GM19463 (cell line): ENCODE data around the gene C1QTNF9.
"Not testable (repeated sequence)": the region's sequence is repeated elsewhere in the genome, so short reads cannot be mapped to it uniquely, and the experiment has no call there.

ENCODE experiments used
- ATAC-seq: cut with Tn5 transposase; IDR thresholded peaks from one replicate; pipeline ENCODE4 v1.9.1; 2021; ENCODE audit warnings: mild to moderate bottlenecking, moderate library complexity; ENCODE audit not compliant: unreplicated experiment

Gene C1QTNF9

GRCh38 chr13:24319641-24320040 is 10.3 kb downstream of the C1QTNF9 start:
- not testable (repeated sequence) for ATAC-seq

GRCh38 chr13:24321416-24321815 is 12.0 kb downstream of the C1QTNF9 start:
- not testable (repeated sequence) for ATAC-seq

- ATAC-seq, result not testable (repeated sequence)
Measured at GRCh38 chr13:24322470-24322869, 13.1 kb downstream of the C1QTNF9 start.

- no peak for ATAC-seq
Measured at GRCh38 chr13:24323036-24323738, 13.8 kb downstream of the C1QTNF9 start.

- ATAC-seq, result no peak
Measured at GRCh38 chr13:24323739-24324075, 14.3 kb downstream of the C1QTNF9 start.

- not testable (repeated sequence) for ATAC-seq
Measured at GRCh38 chr13:24327598-24327997, 18.2 kb downstream of the C1QTNF9 start.

- ATAC-seq, result no peak
Measured at GRCh38 chr13:24328145-24328544, 18.8 kb downstream of the C1QTNF9 start.

GRCh38 chr13:24338721-24339120 is 29.3 kb downstream of the C1QTNF9 start:
- no peak for ATAC-seq

GRCh38 chr13:24339937-24340607 is 30.7 kb downstream of the C1QTNF9 start:
- no peak for ATAC-seq

GRCh38 chr13:24340608-24340955 is 31.2 kb downstream of the C1QTNF9 start:
- no peak for ATAC-seq

GRCh38 chr13:24341439-24341838 is 32.1 kb downstream of the C1QTNF9 start:
- ATAC-seq, result no peak

- no peak for ATAC-seq
Measured at GRCh38 chr13:24348385-24348784, 39.0 kb downstream of the C1QTNF9 start.

- ATAC-seq, result no peak
Measured at GRCh38 chr13:24348797-24349515, 39.6 kb downstream of the C1QTNF9 start.

GRCh38 chr13:24349778-24350664 is 40.6 kb downstream of the C1QTNF9 start:
- ATAC-seq, result not testable (repeated sequence)

- no peak for ATAC-seq
Measured at GRCh38 chr13:24351423-24351822, 42.0 kb downstream of the C1QTNF9 start.

- ATAC-seq, result no peak
Measured at GRCh38 chr13:24353736-24354135, 44.4 kb downstream of the C1QTNF9 start.

- ATAC-seq, result no peak
Measured at GRCh38 chr13:24355103-24355502, 45.7 kb downstream of the C1QTNF9 start.

GRCh38 chr13:24356270-24356669 is 46.9 kb downstream of the C1QTNF9 start:
- no peak for ATAC-seq

GRCh38 chr13:24356837-24357236 is 47.5 kb downstream of the C1QTNF9 start:
- no peak for ATAC-seq

- no peak for ATAC-seq
Measured at GRCh38 chr13:24357756-24358155, 48.4 kb downstream of the C1QTNF9 start.

- ATAC-seq, result not testable (repeated sequence)
Measured at GRCh38 chr13:24358836-24359235, 49.5 kb downstream of the C1QTNF9 start.
